ENCODE measurements around the gene AK4.

AK4 gene

DNA sequence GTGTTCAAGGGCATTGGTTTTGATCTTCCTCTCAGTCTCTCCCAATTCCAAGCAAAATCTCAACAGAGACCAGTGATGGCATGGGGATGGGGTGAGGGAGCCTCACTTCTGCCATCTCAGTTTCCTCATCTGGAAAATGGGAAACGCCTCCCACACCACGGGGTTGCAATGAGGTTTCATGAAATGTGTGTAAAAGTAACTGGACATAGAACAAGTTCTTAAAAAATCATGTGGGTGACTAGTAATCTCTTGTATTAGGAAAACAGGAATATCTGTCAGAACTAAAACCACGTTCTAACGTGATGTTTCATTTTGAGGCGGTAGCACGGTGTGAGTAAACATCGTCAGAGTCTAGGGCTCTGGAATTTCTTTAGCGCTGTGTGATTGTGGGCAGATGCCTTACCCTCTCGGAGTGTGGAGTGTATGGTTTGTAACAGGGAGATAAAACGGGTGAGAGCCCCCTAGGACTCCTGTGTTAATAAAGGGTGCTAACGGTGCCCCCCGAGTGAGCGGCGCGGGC lies 105.9 kb downstream of the AK4 start:
- no peaks in the 10 kb centered on the region for H4K20me1 ChIP-seq (ENCODE audit: low read depth, low read length)
- H3K27ac ChIP-seq (ENCODE audit: low read depth, low read length), result no peak overlapping the region
- H3K9me3 ChIP-seq (ENCODE audit: insufficient read depth, low read length), result no peaks in the 10 kb centered on the region
- H3K4me3 ChIP-seq (ENCODE audit: insufficient read depth, low read length, poor library complexity, severe bottlenecking), result peak overlapping the region; percentile 64
- peak overlapping the region; percentile 78 for H3K9ac ChIP-seq (ENCODE audit: low read length)
- H3F3A ChIP-seq (ENCODE audit: insufficient read depth), result no peaks in the 10 kb centered on the region
- no peaks in the 10 kb centered on the region for H3K79me2 ChIP-seq (ENCODE audit: insufficient read depth, low read length)
- no peaks in the 10 kb centered on the region for H3K9me2 ChIP-seq (replicated peaks; ENCODE audit: insufficient read depth, low read length)
- no peaks in the 10 kb centered on the region for H3K36me3 ChIP-seq (ENCODE audit: low read length)
- TF ChIP-seq EZH2phosphoT487 (conservative IDR thresholded peaks at IDR 0.05; ENCODE audit: low read length), result no peak
- TF ChIP-seq CTCF (IDR thresholded peaks at IDR 0.05; ENCODE audit: insufficient read depth, low read length, poor library complexity, severe bottlenecking), result no peak
- H3K27me3 ChIP-seq (ENCODE audit: low read length), result no peaks in the 10 kb centered on the region
- peak overlapping the region; percentile 100 for H2AFZ ChIP-seq (ENCODE audit: low read depth, low read length, severe bottlenecking)
- peak overlapping the region; percentile 94 for H3K4me2 ChIP-seq (ENCODE audit: low read depth, low read length, poor library complexity, severe bottlenecking)

DNA sequence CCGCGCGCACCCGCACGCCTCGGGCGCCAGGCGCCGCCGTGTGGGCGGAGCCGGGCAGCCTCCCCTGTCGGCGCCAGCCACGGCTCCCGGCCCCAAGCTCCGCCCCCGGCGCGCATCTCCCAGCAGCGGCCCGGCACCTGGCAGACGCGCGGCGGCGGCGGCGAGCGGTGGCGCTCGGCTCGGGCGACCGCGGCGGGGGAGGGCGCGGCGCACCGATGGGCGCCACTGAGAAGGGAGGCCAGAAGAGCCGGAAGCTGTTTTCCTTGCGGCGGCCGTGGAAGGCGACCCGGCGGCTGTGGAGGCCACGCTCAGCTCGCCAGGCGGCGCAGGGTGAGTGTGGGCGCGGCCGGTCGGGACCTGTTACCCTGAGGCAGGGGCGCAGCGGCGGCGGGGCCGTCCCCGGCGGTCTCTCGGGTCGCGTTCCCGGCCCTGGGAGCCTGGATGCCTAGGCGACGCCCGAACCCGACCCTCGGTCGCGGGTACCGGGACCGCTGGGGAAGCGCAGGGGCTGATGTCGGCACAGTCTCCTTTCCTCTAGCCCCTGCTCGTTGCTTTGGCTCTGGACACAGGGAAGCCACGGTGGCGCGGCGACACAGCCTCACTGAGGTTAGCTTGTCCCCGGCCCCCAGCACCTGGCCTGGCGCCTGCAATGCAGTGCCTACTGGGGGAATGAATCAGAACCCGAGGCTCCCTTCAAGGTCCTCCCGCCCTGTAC lies 106.5 kb downstream of the AK4 start:
- H3K27ac ChIP-seq (ENCODE audit: low read depth, low read length), result no peak overlapping the region
- H3K36me3 ChIP-seq (ENCODE audit: low read length), result no peaks in the 10 kb centered on the region

GRCh38 chr1:65255035-65255655 lies 107.1 kb downstream of the AK4 start:
- Histone ChIP-seq H3K4me3 (ENCODE audit: insufficient read depth, low read length, poor library complexity, severe bottlenecking) (peak overlapping the region; percentile 80), H3K9me2 (replicated peaks; ENCODE audit: insufficient read depth, low read length) (no peaks in the 10 kb centered on the region), H3K9ac (ENCODE audit: low read length) (peak overlapping the region; percentile 78), H3K27ac (ENCODE audit: low read depth, low read length) (no peak overlapping the region), H4K20me1 (ENCODE audit: low read depth, low read length) (no peaks in the 10 kb centered on the region), H3K27me3 (ENCODE audit: low read length) (no peaks in the 10 kb centered on the region), H3K4me2 (ENCODE audit: low read depth, low read length, poor library complexity, severe bottlenecking) (peak overlapping the region; percentile 62), H3K36me3 (ENCODE audit: low read length) (no peaks in the 10 kb centered on the region), H3K9me3 (ENCODE audit: insufficient read depth, low read length) (no peaks in the 10 kb centered on the region), H2AFZ (ENCODE audit: low read depth, low read length, severe bottlenecking) (peak overlapping the region; percentile 57), H3K79me2 (ENCODE audit: insufficient read depth, low read length) (no peaks in the 10 kb centered on the region), H3F3A (ENCODE audit: insufficient read depth) (no peaks in the 10 kb centered on the region)
- no peak for TF ChIP-seq EZH2phosphoT487 (conservative IDR thresholded peaks at IDR 0.05; ENCODE audit: low read length)
- no peak for TF ChIP-seq CTCF (IDR thresholded peaks at IDR 0.05; ENCODE audit: insufficient read depth, low read length, poor library complexity, severe bottlenecking)

More for the DNA sequence above, 106.5 kb downstream of the AK4 start:
- Histone ChIP-seq H3K9me3 (ENCODE audit: insufficient read depth, low read length) (no peaks in the 10 kb centered on the region), H3K79me2 (ENCODE audit: insufficient read depth, low read length) (no peaks in the 10 kb centered on the region), H4K20me1 (ENCODE audit: low read depth, low read length) (no peaks in the 10 kb centered on the region), H2AFZ (ENCODE audit: low read depth, low read length, severe bottlenecking) (peak overlapping the region; percentile 100), H3F3A (ENCODE audit: insufficient read depth) (no peaks in the 10 kb centered on the region), H3K27me3 (ENCODE audit: low read length) (no peaks in the 10 kb centered on the region), H3K4me2 (ENCODE audit: low read depth, low read length, poor library complexity, severe bottlenecking) (peak overlapping the region; percentile 94), H3K9ac (ENCODE audit: low read length) (peak overlapping the region; percentile 78), H3K9me2 (replicated peaks; ENCODE audit: insufficient read depth, low read length) (no peaks in the 10 kb centered on the region), H3K4me3 (ENCODE audit: insufficient read depth, low read length, poor library complexity, severe bottlenecking) (peak overlapping the region; percentile 80)
- TF ChIP-seq EZH2phosphoT487 (conservative IDR thresholded peaks at IDR 0.05; ENCODE audit: low read length) (no peak), CTCF (IDR thresholded peaks at IDR 0.05; ENCODE audit: insufficient read depth, low read length, poor library complexity, severe bottlenecking) (no peak)

Data from SU-DHL-6 (cell line).